Vagina (tissue), 2 donors: ENCODE measurements around the gene CD151. TPM values are rescaled to one million over a fixed set of nuclear protein-coding genes. Genes with fewer than 3 reads are reported as not detected.

Source experiments
- DNase-seq, 2 donors: peaks; one replicate each; pipeline ENCODE4 v3.0.0-alpha.2; 2017; ENCODE audit errors: extremely low spot score in 2 of 2
- H3K27ac ChIP-seq: fragments of 200-600 bp; sonication (generic); one replicate; pipeline ENCODE4 v1.5.1; 2019
- H3K27me3 ChIP-seq: fragments of 200-600 bp; sonication (generic); one replicate; pipeline ENCODE4 v1.5.1; 2019
- H3K36me3 ChIP-seq, 2 donors: fragments of 200-600 bp; sonication (generic); one replicate each; pipeline ENCODE4 v1.5.1; 2017 to 2019
- H3K4me1 ChIP-seq: fragments of 200-600 bp; sonication (generic); one replicate; pipeline ENCODE4 v1.5.1; 2019
- H3K4me3 ChIP-seq, 2 donors: fragments of 200-600 bp; sonication (generic); 1 replicate in 1 of 2; 2 replicates in 1 of 2; pipeline ENCODE4 v1.5.1; 2016 to 2019
- H3K9me3 ChIP-seq: fragments of 200-600 bp; sonication (generic); one replicate; pipeline ENCODE4 v1.5.1; 2019
- POLR2A ChIP-seq, 2 donors: fragments of 450-650 bp; IDR thresholded peaks; one replicate each; pipeline ENCODE4 v1.6.1; 2017; ENCODE audit warnings: antibody characterized with exemption in 2 of 2, mild to moderate bottlenecking in 2 of 2, moderate library complexity in 2 of 2
- POLR2AphosphoS5 ChIP-seq, 2 donors: sonication (generic); formaldehyde crosslinking; IDR thresholded peaks; one replicate each; pipeline ENCODE4 v1.9.0; 2017; ENCODE audit warnings: antibody characterized with exemption in 2 of 2, mild to moderate bottlenecking in 2 of 2, low read depth in 1 of 2; ENCODE audit not compliant: insufficient read depth in 1 of 2
- intact Hi-C: fragments of 100-400 bp; cut with DNase I; formaldehyde crosslinking; loops from one replicate; pipeline ENCODE4 v1.15.1; 2023
- total RNA-seq: library from RNA; depleted of rRNA; stranded (reverse); fragments of >200 nt; gene quantifications from one replicate; pipeline ENCODE4 v1.2.3, GENCODE V29; 2016
- TF ChIP-seq, protein P1 (sequence below), 3 experiments: fragments of 450-650 bp in 2 of 3; fragments of 200-600 bp in 1 of 3; sonication (generic) in 1 of 3; IDR thresholded peaks; one replicate each; pipeline ENCODE4 v1.5.1; 2017 to 2019; ENCODE audit warnings: antibody characterized with exemption in 3 of 3, mild to moderate bottlenecking in 2 of 3, moderate library complexity in 2 of 3

Gene CD151
- total RNA-seq, 1 donor from 2014 or later = 150 TPM

DNA sequence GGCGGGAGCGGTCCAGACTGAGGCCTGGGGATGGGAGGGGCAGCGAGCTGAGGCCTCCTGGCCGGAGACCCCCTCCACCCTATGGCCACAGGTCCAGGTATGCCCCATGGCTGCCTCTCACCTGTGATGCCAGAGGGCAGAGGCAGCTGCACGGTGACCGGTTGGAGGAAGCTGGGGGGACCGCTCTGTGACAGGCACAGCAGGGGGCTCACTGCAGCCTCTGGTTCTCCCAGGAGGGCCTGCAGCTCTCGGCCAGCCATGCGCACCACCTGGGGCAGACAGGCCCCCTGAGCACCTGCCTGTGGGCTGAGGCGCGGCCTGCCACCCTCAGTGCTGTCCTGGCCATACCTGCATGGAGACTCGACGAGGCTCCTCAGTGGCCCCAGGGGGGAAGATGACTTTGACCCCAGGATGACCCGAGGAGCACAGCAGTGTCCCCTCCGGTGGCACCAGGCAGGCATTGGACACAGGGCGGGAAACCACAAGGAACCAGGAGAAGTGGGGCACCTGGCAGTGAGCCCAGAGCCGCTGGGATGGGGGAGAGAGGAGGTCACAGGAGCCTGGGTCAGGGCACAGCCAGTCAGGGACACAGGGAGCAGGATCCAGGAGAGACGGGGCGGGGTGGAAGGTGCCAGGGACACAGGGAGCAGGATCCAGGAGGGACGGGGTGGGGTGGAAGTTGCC, 31.5 kb upstream of the CD151 start:
- no peaks in the 10 kb centered on the region for H3K9me3 ChIP-seq
- TF ChIP-seq POLR2A (IDR thresholded peaks at IDR 0.05) (no peak), POLR2AphosphoS5 (IDR thresholded peaks at IDR 0.05; ENCODE audit: insufficient read depth in 1 of 2, low read depth in 1 of 2) (no peak)
- TF ChIP-seq, protein P1, sequence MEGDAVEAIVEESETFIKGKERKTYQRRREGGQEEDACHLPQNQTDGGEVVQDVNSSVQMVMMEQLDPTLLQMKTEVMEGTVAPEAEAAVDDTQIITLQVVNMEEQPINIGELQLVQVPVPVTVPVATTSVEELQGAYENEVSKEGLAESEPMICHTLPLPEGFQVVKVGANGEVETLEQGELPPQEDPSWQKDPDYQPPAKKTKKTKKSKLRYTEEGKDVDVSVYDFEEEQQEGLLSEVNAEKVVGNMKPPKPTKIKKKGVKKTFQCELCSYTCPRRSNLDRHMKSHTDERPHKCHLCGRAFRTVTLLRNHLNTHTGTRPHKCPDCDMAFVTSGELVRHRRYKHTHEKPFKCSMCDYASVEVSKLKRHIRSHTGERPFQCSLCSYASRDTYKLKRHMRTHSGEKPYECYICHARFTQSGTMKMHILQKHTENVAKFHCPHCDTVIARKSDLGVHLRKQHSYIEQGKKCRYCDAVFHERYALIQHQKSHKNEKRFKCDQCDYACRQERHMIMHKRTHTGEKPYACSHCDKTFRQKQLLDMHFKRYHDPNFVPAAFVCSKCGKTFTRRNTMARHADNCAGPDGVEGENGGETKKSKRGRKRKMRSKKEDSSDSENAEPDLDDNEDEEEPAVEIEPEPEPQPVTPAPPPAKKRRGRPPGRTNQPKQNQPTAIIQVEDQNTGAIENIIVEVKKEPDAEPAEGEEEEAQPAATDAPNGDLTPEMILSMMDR (IDR thresholded peaks at IDR 0.05) = no peak
- H3K36me3 ChIP-seq = peaks cover 0 to 13% of the 10 kb centered on the region in 2 donors
- no peak overlapping the region for H3K4me3 ChIP-seq
- H3K27ac ChIP-seq = no peak overlapping the region
- no peak for DNase-seq
- intact Hi-C loops = no loop called here
- no peaks in the 10 kb centered on the region for H3K27me3 ChIP-seq
- H3K4me1 ChIP-seq = peaks cover 34% of the 10 kb centered on the region

DNA sequence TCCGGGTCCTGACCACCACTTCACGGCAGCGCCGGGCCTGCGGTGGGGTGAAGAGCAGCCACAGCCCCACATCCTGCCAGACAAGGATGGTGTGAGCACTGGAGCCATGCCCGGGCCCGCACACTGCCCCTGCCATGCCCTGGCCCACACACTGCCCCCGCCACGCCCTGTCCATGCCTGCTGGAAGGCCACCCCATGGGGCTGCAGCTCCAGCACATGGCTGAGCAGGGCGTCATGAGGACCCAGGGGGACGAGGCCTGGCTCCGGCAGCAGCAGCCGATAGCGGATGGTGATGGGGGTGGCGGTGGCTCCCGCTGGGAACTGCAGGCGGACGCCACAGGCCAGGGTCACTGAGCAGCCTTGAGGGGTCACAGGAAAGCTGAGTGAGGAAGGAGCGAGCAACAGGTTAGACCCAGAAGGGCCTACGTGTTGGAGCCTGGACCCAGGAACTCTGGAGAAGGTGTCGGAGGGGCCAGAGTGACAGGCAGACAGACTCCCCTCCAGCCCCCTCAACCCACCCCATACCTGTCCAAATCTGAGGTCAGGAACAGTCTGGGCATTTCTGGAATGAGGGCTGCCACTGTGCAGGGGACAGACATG, 30.6 kb upstream of the CD151 start:
- Histone ChIP-seq H3K27ac (no peak overlapping the region), H3K27me3 (no peaks in the 10 kb centered on the region), H3K4me1 (peaks cover 25% of the 10 kb centered on the region), H3K9me3 (no peaks in the 10 kb centered on the region), H3K36me3 (peaks cover 0 to 13% of the 10 kb centered on the region in 2 donors), H3K4me3 (no peak overlapping the region)
- intact Hi-C loops = no loop called here
- no peak for TF ChIP-seq POLR2A (IDR thresholded peaks at IDR 0.05)
- DNase-seq = no peak

DNA sequence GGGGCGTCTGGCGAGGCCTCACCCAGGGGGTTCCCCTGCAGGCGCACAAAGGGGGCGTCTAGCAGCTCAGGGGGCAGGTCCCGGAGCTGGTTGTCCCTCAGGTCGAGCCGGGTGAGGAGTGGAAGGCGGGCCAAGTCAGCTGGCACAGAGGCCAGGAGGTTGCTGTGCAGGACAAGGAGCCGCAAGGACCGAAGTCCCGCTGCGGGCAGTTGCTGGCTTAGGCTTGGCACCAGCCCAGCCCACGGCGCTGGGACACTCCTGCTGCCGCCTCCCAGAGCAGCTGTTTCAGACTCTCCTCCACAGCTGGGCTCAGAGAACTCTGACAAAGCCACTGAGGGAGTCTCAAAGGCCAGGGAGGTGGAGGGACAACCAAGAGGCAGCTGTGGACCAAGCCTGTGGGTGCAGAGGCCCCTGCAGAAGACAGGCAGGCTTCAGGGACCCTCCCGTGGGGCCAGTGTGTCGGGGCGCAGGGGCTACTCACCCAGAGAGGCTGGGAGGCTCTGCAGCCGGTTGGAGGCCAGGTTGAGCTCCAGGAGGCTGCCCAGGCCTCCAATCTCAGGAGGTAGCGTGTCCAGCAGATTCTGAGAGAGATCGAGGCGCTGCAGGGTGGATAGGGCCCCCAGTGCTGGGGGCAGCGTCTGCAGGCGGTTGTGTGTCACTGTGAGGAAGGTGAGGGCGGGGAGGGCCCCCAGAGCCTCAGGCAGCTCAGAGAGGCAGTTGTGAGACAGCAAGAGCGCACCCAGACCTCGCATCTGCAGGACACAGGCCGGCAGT, 29.9 kb upstream of the CD151 start:
- Histone ChIP-seq H3K27me3 (no peaks in the 10 kb centered on the region), H3K4me1 (peaks cover 23% of the 10 kb centered on the region), H3K9me3 (no peaks in the 10 kb centered on the region), H3K4me3 (no peak overlapping the region), H3K27ac (no peak overlapping the region), H3K36me3 (peaks cover 0 to 13% of the 10 kb centered on the region in 2 donors)
- no peak for DNase-seq
- TF ChIP-seq, protein P1 (IDR thresholded peaks at IDR 0.05) = no peak
- TF ChIP-seq POLR2A (IDR thresholded peaks at IDR 0.05) (no peak), POLR2AphosphoS5 (IDR thresholded peaks at IDR 0.05; ENCODE audit: insufficient read depth in 1 of 2, low read depth in 1 of 2) (no peak)
- intact Hi-C loops = no loop called here

DNA sequence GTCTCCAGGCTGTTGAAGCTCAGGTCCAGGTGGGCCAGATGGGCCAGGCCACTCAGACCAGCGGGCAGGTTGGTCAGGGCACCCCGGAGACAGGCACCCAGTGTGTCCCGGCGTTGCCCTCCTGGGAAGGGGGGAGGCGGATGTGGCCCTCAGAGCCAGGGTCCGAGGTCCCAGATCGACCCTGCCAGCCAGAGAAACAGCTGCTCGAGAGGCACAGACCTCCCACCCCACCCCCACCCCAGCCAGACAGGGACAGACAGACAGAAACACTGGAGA, 29.3 kb upstream of the CD151 start:
- Histone ChIP-seq H3K27me3 (no peaks in the 10 kb centered on the region), H3K36me3 (peaks cover 0 to 13% of the 10 kb centered on the region in 2 donors), H3K9me3 (no peaks in the 10 kb centered on the region), H3K4me1 (peaks cover 25% of the 10 kb centered on the region), H3K27ac (no peak overlapping the region), H3K4me3 (no peak overlapping the region)
- TF ChIP-seq POLR2AphosphoS5 (IDR thresholded peaks at IDR 0.05; ENCODE audit: insufficient read depth in 1 of 2, low read depth in 1 of 2) = no peak
- no peak for TF ChIP-seq POLR2A (IDR thresholded peaks at IDR 0.05)
- TF ChIP-seq, protein P1 (IDR thresholded peaks at IDR 0.05) = no peak
- intact Hi-C loops = no loop called here
- DNase-seq = no peak

DNA sequence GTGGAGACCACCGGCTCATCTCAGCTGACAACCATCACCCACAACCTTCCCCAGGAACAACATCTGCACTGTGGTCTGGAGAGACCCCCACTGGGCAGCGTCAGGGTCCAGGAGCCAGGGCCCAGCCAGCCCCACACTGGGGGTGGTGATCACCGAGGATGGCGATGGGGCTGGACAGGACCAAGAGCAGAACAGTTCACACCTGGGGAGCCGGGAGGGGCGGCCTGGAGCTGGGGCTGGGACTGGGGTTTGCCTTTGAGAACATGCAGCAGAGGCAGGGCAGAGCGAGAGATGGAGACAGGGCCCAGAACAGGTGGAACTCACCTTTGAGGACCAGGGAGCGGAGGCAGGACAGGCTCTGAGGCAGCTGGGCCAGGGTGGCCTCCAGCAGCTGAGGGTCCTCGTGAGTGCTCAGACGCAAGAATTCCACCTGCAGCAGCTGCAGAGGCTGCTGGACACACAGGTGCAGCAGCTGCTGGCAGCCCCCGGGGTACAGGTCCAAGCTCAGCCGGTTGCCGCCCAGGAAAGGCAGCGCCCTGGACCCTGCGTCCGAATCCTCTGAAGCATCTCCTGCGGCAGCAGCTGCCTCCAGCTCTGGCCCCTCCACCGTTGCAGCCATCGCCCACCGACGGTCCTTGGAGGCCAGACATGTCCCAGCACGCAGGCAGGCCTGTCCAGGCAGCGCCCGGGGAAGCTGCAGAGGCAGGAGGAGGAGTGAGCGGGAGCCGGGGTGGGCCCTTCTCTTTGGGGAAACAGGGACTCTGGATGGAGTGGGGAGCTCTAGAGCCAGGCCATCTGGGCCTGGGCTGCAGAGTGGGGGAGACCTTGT, 28.8 kb upstream of the CD151 start:
- intact Hi-C loops = no loop called here
- H3K27ac ChIP-seq = peak overlapping the region; percentile 88

More for the DNA sequence above, 28.8 kb upstream of the CD151 start:
- H3K9me3 ChIP-seq = no peaks in the 10 kb centered on the region
- peak overlapping the region; percentile 49 to 54 for H3K4me3 ChIP-seq
- no peaks in the 10 kb centered on the region for H3K27me3 ChIP-seq
- no peak for DNase-seq
- H3K36me3 ChIP-seq = peaks cover 0 to 13% of the 10 kb centered on the region in 2 donors
- peaks cover 27% of the 10 kb centered on the region for H3K4me1 ChIP-seq
- TF ChIP-seq, protein P1 (IDR thresholded peaks at IDR 0.05) = no peak
- TF ChIP-seq POLR2AphosphoS5 (IDR thresholded peaks at IDR 0.05; ENCODE audit: insufficient read depth in 1 of 2, low read depth in 1 of 2) (no peak), POLR2A (IDR thresholded peaks at IDR 0.05) (no peak)
